ENCODE measurements around the gene ZNF423.

DNA sequence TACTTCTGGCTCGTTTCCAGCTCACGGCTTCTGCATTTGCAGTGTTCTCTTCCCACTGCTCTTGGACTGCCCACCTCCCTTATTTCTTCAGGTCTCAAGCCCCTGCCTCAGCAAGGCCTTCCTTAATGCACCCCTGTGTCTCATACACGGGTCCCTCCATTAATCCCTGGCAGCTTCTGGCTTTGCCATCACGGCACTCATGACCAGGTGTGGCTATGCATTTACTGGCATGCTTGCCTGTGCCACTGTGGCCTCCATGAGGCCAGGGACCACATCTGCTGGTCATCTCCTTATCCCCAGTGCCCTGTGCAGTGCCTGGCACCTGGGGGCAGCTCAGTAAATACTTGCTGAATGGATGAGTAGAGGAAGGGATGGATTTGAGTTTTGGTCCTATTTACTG lies 368.2 kb downstream of the ZNF423 start:
- no peak for TF ChIP-seq EZH2phosphoT487 (IDR thresholded peaks at IDR 0.05; ENCODE audit: insufficient read depth, low read depth)
- no peak for TF ChIP-seq EZH2 (IDR thresholded peaks at IDR 0.05; ENCODE audit: insufficient read depth, poor library complexity, severe bottlenecking)

Measured in GM23248 (cell line).